GM21360 (cell line): ENCODE data around the gene VDAC1.
"Not testable (repeated sequence)": the region's sequence is repeated elsewhere in the genome, so short reads cannot be mapped to it uniquely, and the experiment has no call there.

Experiments used
- ATAC-seq: cut with Tn5 transposase; IDR thresholded peaks from one replicate; pipeline ENCODE4 v1.9.1; 2021; ENCODE audit warnings: mild to moderate bottlenecking, moderate library complexity; ENCODE audit not compliant: unreplicated experiment

Gene VDAC1

GRCh38 chr5:133995883-133996563, 8.8 kb downstream of the VDAC1 start:
- no peak for ATAC-seq

GRCh38 chr5:133995341-133995740, 9.4 kb downstream of the VDAC1 start:
- no peak for ATAC-seq

DNA sequence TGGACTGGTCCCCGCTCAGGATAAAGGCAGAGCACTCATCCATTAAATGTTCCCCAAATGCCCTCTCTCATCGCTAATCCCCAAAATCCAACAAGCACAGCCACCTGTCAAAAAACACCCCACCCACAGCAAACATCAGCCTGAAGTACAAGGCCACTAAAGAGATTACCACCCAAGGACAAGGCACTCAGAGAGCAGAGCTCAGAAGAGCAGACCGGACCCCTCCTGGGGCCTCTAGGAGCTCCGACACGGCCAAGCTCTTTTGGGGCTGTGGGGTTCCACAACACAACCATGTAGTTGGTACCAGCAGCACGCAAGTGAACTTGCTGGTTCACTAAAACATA, 9.8 kb downstream of the VDAC1 start:
- no peak for ATAC-seq

- no peak for ATAC-seq
Observed at GRCh38 chr5:133994297-133994989, 10.3 kb downstream of the VDAC1 start.

DNA sequence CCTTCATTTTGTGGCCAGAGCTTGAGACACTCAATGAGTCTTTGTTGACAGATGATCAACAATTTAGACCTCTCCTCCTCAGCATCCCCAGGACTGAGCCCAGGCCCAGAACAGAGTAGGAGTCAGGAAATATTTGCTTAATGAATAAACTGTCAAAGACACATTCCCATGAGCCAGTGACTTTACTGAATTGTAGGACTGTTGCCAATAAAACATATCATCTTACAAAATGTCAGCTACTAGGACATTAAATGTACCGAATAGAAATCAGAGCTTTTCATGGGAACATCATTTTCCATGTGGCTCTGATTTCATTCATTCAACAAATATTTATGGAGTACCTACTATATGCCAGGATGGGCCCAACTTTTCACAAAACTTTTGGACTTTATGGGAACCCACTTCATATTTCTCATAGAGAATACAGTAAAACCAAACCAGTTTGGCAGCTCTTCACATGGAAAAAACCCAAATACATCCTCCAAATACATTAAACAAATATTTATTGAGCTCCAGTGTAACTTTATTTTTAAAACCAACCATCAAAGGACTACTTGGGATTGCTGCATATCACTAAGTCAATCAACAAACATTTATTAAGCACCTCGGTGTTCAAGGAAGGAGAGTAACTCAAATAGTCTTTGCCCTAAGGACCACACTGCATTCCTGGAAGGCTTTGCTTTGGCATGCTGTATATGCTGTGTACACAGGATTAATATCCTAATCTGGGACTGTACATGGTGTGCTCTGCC, 11.4 kb downstream of the VDAC1 start:
- ATAC-seq = no peak

- no peak for ATAC-seq
Observed at GRCh38 chr5:133992429-133993155, 12.2 kb downstream of the VDAC1 start.

- no peak for ATAC-seq
Observed at GRCh38 chr5:133991171-133991910, 13.4 kb downstream of the VDAC1 start.

- ATAC-seq = no peak
Observed at GRCh38 chr5:133990396-133990795, 14.4 kb downstream of the VDAC1 start.

GRCh38 chr5:133985540-133986180, 19.1 kb downstream of the VDAC1 start:
- ATAC-seq = no peak

DNA sequence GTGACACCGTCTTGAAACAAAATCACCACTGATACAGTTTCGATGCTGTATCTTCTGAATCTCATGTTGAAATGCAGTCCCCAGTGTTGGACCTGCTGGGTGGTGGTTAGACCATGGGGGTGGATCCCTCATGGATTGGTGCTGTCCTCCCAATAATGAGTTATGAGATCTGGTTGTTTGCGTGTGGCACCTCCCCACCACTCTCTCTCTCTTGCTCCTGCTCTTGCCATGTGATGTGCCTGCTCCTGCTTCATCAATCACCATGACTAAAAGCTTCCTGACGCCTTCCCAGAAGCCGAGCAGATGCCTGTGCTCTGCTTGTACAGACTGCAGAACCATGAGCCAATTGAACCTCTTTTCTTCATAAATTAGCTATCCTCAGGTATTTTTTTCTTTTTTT, 21.1 kb downstream of the VDAC1 start:
- no peak for ATAC-seq

- ATAC-seq = no peak
Observed at GRCh38 chr5:133981714-133982113, 23.1 kb downstream of the VDAC1 start.

GRCh38 chr5:133980652-133981051, 24.1 kb downstream of the VDAC1 start:
- ATAC-seq = no peak

DNA sequence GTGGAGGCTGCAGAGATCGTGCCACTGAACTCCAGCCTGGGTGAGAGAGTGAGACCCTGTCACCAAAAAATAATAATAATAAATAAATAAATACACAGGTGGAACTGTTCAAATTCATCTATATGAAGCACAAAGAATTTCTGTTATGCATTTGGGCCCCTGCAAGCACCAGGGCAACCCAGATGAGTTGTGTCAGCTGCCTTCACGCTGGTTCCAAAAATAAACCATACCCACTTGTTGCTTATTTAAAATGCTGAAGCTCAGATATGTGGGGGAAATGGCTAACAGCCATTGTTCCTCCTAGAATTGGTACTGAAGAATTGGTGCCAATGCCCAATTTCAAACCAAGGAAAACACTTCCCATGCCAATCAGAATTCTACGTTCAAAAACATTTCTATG, 25.8 kb downstream of the VDAC1 start:
- no peak for ATAC-seq

DNA sequence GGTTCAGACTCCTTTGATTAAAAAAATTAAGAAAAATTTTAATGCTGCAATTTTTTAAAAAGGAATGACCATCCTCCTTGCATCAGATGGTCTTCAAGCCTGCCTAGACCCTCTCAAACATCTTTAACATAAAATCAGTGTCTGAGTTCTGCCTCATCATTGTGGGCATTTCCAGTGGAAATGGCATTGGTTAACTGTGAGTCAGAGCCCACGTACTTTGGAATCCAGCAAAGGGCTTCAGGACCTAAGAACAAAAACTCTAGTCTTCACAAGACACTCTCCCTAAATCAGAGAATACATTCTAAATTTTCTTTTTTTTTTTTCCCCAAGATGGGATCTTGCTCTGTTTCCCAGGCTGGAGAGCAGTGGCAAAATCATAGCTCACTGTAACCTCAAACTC, 26.9 kb downstream of the VDAC1 start:
- no peak for ATAC-seq

GRCh38 chr5:133977161-133977787, 27.5 kb downstream of the VDAC1 start:
- no peak for ATAC-seq

DNA sequence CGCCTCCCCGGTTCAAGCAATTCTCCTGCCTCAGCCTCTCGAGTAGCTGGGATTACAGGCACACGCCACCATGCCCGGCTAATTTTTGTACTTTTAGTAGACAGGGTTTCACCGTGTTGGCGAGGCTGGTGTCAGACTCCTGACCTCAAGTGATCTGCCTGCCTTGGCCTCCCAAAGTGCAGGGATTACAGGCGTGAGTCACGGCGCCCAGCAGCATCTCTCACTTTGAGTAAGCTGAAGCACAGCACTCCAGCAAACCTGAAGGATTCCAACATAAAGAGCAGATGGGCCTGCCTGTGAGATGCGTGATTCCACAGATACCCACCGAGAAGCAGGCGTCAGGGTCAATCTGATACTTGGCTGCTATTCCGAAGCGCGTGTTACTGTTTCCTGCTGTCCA, 29.2 kb downstream of the VDAC1 start:
- ATAC-seq = not testable (repeated sequence)

DNA sequence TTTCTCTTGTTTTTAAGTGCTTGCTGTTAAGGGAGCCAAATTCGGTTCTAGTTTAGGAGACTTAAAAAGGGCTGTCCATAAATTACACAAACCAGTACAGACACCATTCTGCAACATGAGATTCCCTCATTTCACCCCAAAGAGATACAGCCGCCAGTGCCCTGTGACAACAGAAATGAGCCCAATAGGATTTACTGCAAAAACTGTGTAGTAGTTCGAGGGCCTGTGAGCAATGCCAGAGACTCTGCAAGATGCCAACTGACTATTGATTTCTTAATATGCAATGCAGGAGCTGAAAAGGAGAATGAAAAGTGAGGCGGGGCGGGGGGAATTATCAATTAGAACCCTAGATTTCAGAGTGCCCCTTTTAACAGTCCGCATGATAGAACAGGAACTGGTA, 30.6 kb downstream of the VDAC1 start:
- no peak for ATAC-seq

DNA sequence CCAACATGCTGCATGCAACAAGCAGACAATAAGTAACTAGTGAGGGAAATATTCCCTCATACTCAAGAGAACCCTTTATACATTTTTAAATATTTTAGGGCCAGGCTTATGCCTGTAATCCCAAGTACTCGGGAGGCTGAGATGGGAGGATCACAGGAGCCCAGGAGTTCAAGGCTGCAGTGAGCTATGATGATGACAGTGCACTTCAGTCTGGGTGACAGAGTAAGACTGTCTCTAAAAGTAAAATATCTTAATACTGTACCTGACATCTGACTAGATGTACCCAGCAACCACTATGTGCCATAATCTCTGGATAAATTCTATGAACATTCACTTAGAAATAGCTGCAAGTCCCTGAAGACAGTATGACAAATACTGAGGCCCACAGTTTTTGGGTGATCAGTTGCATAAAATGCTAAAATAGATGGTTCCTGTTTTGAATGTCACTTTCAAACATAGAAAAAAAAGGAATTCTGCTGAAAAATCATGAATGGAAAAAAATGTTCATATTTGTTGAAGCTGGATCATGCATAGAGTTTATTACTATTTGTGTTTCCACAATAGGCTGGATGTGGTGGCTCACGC, 34.4 kb downstream of the VDAC1 start:
- ATAC-seq = no peak

- ATAC-seq = no peak
Observed at GRCh38 chr5:133969654-133970324, 35.0 kb downstream of the VDAC1 start.
